A673 (cell line): ENCODE data around the gene SMIM44.

ENCODE experiments used
- EZH2 ChIP-seq: fragments of 200-600 bp; sonication (generic); IDR thresholded peaks from 2 replicates; pipeline ENCODE4 v1.6.1; 2017; ENCODE audit warnings: borderline replicate concordance, low read depth, mild to moderate bottlenecking, mixed read lengths, antibody characterized with exemption, low read length; ENCODE audit not compliant: poor library complexity, severe bottlenecking
- TF ChIP-seq, protein P1 (sequence below): fragments of 300-800, 200-600 bp; sonication (generic); conservative IDR thresholded peaks from 2 replicates; pipeline ENCODE4 v1.5.1; 2017; ENCODE audit warnings: low read depth, mild to moderate bottlenecking, antibody characterized with exemption, low read length, moderate library complexity, mixed read lengths

GRCh38 chr19:3523361-3524077 is 40.3 kb upstream of the SMIM44 start:
- TF ChIP-seq EZH2: no peak
- TF ChIP-seq, protein P1, sequence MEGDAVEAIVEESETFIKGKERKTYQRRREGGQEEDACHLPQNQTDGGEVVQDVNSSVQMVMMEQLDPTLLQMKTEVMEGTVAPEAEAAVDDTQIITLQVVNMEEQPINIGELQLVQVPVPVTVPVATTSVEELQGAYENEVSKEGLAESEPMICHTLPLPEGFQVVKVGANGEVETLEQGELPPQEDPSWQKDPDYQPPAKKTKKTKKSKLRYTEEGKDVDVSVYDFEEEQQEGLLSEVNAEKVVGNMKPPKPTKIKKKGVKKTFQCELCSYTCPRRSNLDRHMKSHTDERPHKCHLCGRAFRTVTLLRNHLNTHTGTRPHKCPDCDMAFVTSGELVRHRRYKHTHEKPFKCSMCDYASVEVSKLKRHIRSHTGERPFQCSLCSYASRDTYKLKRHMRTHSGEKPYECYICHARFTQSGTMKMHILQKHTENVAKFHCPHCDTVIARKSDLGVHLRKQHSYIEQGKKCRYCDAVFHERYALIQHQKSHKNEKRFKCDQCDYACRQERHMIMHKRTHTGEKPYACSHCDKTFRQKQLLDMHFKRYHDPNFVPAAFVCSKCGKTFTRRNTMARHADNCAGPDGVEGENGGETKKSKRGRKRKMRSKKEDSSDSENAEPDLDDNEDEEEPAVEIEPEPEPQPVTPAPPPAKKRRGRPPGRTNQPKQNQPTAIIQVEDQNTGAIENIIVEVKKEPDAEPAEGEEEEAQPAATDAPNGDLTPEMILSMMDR: no peak
